Measurements from ENCODE around the gene MS4A15.

MS4A15 gene

GRCh38 chr11:60780774-60781173, 24.1 kb downstream of the MS4A15 start:
- no peak for FAIRE-seq

GRCh38 chr11:60781286-60781980, 24.8 kb downstream of the MS4A15 start:
- no peak for FAIRE-seq

GRCh38 chr11:60781981-60782316, 25.3 kb downstream of the MS4A15 start:
- FAIRE-seq = no peak

- FAIRE-seq = no peak
These were observed 25.9 kb downstream of the MS4A15 start for GRCh38 chr11:60782393-60783140.

GRCh38 chr11:60783141-60783484, 26.4 kb downstream of the MS4A15 start:
- FAIRE-seq = no peak

- FAIRE-seq = no peak
These were observed 27.2 kb downstream of the MS4A15 start for GRCh38 chr11:60783911-60784310.

GRCh38 chr11:60785136-60785535, 28.5 kb downstream of the MS4A15 start, which contains the start of gene MS4A10:
TSS of gene MS4A10 (plus strand) at chr11:60785333. CDS start at chr11:60790336, 5,003 bp downstream.
- FAIRE-seq = no peak

GRCh38 chr11:60785806-60786361, 29.2 kb downstream of the MS4A15 start:
- no peak for FAIRE-seq

GRCh38 chr11:60786811-60787567, 30.3 kb downstream of the MS4A15 start:
- FAIRE-seq = no peak

GRCh38 chr11:60788401-60789125, 31.9 kb downstream of the MS4A15 start:
- no peak for FAIRE-seq

- FAIRE-seq = no peak
These were observed 34.1 kb downstream of the MS4A15 start for GRCh38 chr11:60790726-60791125.

- FAIRE-seq = no peak
These were observed 34.7 kb downstream of the MS4A15 start for GRCh38 chr11:60791153-60791933.

GRCh38 chr11:60792521-60792920, 35.9 kb downstream of the MS4A15 start:
- FAIRE-seq = no peak

GRCh38 chr11:60795291-60795690, 38.6 kb downstream of the MS4A15 start:
- FAIRE-seq = no peak

- FAIRE-seq = no peak
These were observed 41.4 kb downstream of the MS4A15 start for GRCh38 chr11:60797846-60798630.

- no peak for FAIRE-seq
These were observed 42.0 kb downstream of the MS4A15 start for GRCh38 chr11:60798631-60799030.

GRCh38 chr11:60801194-60801593, 44.5 kb downstream of the MS4A15 start:
- FAIRE-seq = no peak

- FAIRE-seq = no peak
These were observed 46.7 kb downstream of the MS4A15 start for GRCh38 chr11:60803273-60803936.

GRCh38 chr11:60809249-60809648, 52.6 kb downstream of the MS4A15 start:
- FAIRE-seq = no peak

GRCh38 chr11:60809691-60810090, 53.0 kb downstream of the MS4A15 start:
- no peak for FAIRE-seq

- FAIRE-seq = no peak
These were observed 53.5 kb downstream of the MS4A15 start for GRCh38 chr11:60810151-60810550.

Measured in TTC549 (cell line).